Mesothelial cell of epicardium (in vitro differentiated cells): Measurements from ENCODE around the gene CAMTA1. TPM values are rescaled to one million over a fixed set of nuclear protein-coding genes. Genes with fewer than 3 reads are reported as not detected.
A peak's percentile ranks its signal among the peaks of the same experiment; 100 is the strongest.

Source experiments
- DNase-seq, 2 experiments: peaks; one replicate each; pipeline ENCODE4 v3.0.0; 2021; ENCODE audit warnings: low spot score in 2 of 2; ENCODE audit not compliant: unreplicated experiment in 2 of 2
- H3K27ac Mint-ChIP-seq: 2 replicates; pipeline ENCODE4 v1.8.0; 2021; ENCODE audit warnings: mixed read lengths
- H3K27me3 Mint-ChIP-seq: 2 replicates; pipeline ENCODE4 v1.8.0; 2021; ENCODE audit warnings: low read depth, mixed read lengths
- H3K36me3 Mint-ChIP-seq: 2 replicates; pipeline ENCODE4 v1.8.0; 2021; ENCODE audit warnings: mixed read lengths
- H3K4me1 Mint-ChIP-seq: 2 replicates; pipeline ENCODE4 v1.8.0; 2021; ENCODE audit warnings: mixed read lengths
- H3K4me3 Mint-ChIP-seq: 2 replicates; pipeline ENCODE4 v1.8.0; 2021; ENCODE audit warnings: mild to moderate bottlenecking, moderate library complexity, mixed read lengths
- H3K9me3 Mint-ChIP-seq: 2 replicates; pipeline ENCODE4 v1.8.0; 2021; ENCODE audit warnings: mixed read lengths
- total RNA-seq: library from RNA; stranded (reverse); gene quantifications from 3 replicates; pipeline ENCODE4 v1.2.1, GENCODE V29; 2021
- TF ChIP-seq, protein P1 (sequence below): fragments of 200-600 bp; sonication (generic); IDR thresholded peaks from one replicate; pipeline ENCODE4 v1.5.0; 2021; ENCODE audit warnings: antibody characterized with exemption; ENCODE audit not compliant: unreplicated experiment

Gene CAMTA1
- total RNA-seq, 1 donor from 2014 or later, result 70.4 TPM

DNA sequence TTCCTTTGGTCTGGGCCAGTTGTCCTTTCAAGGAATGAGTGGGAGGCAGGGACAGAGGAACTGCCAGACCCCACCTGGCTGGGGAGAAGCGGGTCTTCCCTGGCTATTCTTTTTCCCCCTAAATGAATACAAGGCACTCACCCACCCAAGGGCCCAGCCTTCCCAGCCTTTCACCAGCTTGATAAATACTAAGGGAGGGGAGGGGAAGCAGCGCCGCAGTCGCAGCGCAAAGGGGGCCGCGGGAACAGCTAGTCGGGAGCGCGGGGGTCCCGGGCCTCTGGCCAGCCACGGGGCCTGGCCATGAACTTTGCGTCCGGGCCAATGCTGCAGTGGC is 894.6 kb downstream of the CAMTA1 start:
- H3K9me3 Mint-ChIP-seq, result no peaks in the 10 kb centered on the region
- H3K4me1 Mint-ChIP-seq, result peaks cover 3% of the 10 kb centered on the region
- peak overlapping the region; percentile 71 for H3K4me3 Mint-ChIP-seq
- H3K27me3 Mint-ChIP-seq, result peaks cover 11% of the 10 kb centered on the region
- TF ChIP-seq, protein P1, sequence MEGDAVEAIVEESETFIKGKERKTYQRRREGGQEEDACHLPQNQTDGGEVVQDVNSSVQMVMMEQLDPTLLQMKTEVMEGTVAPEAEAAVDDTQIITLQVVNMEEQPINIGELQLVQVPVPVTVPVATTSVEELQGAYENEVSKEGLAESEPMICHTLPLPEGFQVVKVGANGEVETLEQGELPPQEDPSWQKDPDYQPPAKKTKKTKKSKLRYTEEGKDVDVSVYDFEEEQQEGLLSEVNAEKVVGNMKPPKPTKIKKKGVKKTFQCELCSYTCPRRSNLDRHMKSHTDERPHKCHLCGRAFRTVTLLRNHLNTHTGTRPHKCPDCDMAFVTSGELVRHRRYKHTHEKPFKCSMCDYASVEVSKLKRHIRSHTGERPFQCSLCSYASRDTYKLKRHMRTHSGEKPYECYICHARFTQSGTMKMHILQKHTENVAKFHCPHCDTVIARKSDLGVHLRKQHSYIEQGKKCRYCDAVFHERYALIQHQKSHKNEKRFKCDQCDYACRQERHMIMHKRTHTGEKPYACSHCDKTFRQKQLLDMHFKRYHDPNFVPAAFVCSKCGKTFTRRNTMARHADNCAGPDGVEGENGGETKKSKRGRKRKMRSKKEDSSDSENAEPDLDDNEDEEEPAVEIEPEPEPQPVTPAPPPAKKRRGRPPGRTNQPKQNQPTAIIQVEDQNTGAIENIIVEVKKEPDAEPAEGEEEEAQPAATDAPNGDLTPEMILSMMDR, result no peak
- H3K36me3 Mint-ChIP-seq, result no peaks in the 10 kb centered on the region
- peak overlapping the region; percentile 16 for H3K27ac Mint-ChIP-seq
- DNase-seq, result no peak

DNA sequence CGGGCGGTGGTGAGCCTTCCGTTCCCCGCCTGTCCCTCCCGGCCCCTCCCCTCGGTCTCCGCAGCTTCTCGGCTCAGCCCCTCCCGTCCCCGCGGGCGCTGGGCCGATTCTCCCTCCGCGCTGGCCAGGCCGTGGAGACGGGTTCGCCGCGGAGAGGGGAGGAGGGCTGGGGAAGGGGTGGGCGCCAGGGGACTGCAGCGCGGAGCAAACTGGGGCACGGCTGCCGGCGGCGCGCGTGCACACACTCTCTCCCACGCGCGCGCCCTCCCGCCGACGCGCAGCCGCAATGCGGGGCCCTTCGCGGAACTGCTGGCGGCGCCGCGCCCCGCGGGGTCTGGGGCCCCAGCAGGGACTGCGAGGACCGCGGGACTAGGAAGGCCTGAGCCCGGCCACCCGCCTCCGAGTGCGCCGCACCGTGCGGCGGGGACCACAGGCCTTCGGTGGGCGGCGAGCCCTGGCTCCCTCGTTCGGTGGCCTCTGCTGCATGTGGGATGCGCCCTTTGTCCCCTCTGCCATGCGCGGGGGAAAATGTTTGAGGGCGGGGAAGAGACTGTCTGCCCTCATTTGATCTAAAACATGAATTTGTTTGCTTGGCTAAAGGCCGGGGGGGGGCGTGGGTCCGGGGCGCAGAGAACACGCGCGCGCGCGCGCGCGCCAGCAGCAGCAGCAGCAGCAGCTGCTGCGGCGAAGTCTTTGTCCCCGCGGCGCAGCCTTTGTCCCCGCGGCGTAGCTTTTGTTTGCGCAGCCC is 895.1 kb downstream of the CAMTA1 start:
- peak overlapping the region; percentile 66 for H3K27ac Mint-ChIP-seq
- DNase-seq, result peak; percentile 73 to 79
- no peaks in the 10 kb centered on the region for H3K36me3 Mint-ChIP-seq
- H3K9me3 Mint-ChIP-seq, result no peaks in the 10 kb centered on the region
- peaks cover 3% of the 10 kb centered on the region for H3K4me1 Mint-ChIP-seq
- peaks cover 8% of the 10 kb centered on the region for H3K27me3 Mint-ChIP-seq
- TF ChIP-seq, protein P1, result no peak
- H3K4me3 Mint-ChIP-seq, result peak overlapping the region; percentile 74

- H3K27ac Mint-ChIP-seq, result no peak overlapping the region
- H3K4me1 Mint-ChIP-seq, result peaks cover 3% of the 10 kb centered on the region
- DNase-seq, result no peak
- H3K27me3 Mint-ChIP-seq, result peaks cover 10% of the 10 kb centered on the region
- no peaks in the 10 kb centered on the region for H3K9me3 Mint-ChIP-seq
- peak overlapping the region; percentile 74 for H3K4me3 Mint-ChIP-seq
- TF ChIP-seq, protein P1, result no peak
- no peaks in the 10 kb centered on the region for H3K36me3 Mint-ChIP-seq
Observed at GRCh38 chr1:7680955-7681268, 895.7 kb downstream of the CAMTA1 start.

GRCh38 chr1:7681401-7681800 is 896.1 kb downstream of the CAMTA1 start:
- no peaks in the 10 kb centered on the region for H3K36me3 Mint-ChIP-seq
- no peak for DNase-seq
- H3K27me3 Mint-ChIP-seq, result peaks cover 14% of the 10 kb centered on the region
- H3K27ac Mint-ChIP-seq, result no peak overlapping the region
- H3K9me3 Mint-ChIP-seq, result no peaks in the 10 kb centered on the region
- H3K4me1 Mint-ChIP-seq, result peaks cover 3% of the 10 kb centered on the region
- peak overlapping the region; percentile 74 for H3K4me3 Mint-ChIP-seq
- TF ChIP-seq, protein P1, result no peak

GRCh38 chr1:7683521-7683920 is 898.3 kb downstream of the CAMTA1 start:
- Mint-ChIP-seq H3K27me3 (peaks cover 28% of the 10 kb centered on the region), H3K9me3 (no peaks in the 10 kb centered on the region), H3K4me1 (peaks cover 3% of the 10 kb centered on the region), H3K36me3 (no peaks in the 10 kb centered on the region), H3K27ac (no peak overlapping the region), H3K4me3 (no peak overlapping the region)
- no peak for DNase-seq
- TF ChIP-seq, protein P1, result no peak
